Esophagus mucosa (tissue), 1 donor: ENCODE data around the gene PIP4K2A. TPM values are rescaled to one million over a fixed set of nuclear protein-coding genes. Genes with fewer than 3 reads are reported as not detected.
A peak's percentile ranks its signal among the peaks of the same experiment; 100 is the strongest.
"Not testable (repeated sequence)": the region's sequence is repeated elsewhere in the genome, so short reads cannot be mapped to it uniquely, and the experiment has no call there.

ENCODE experiments used
- ATAC-seq: fragments of 200-7000 bp; cut with Tn5 transposase; one replicate; pipeline ENCODE4 v1.9.1; 2020
- total RNA-seq: library from RNA; stranded (reverse); gene quantifications from one replicate; pipeline ENCODE4 v1.2.4, GENCODE V29; 2023
- donor health status: DM: yes; HTN: yes; CAD: no.

Gene PIP4K2A
- total RNA-seq, 1 donor from 2014 or later, result 10.0 TPM

DNA sequence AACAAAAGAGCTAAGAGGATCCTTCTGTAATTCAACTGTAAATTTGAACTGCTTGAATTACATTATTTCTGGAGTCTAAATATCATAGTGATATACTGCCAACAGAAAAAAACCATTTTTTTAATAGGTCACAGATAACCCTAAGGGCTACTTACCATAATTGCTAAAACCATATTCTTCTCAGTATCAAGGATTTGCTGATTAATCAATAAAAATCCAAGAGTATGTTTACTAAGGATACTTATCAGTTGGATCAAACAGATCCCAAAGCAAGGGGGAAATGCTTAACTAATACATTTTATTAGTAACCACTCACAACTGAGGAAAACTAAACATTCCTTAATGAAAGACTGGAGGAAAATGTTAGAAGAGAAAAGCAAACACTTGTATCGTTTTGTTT lies 166.0 kb downstream of the PIP4K2A start:
- no peak for ATAC-seq

DNA sequence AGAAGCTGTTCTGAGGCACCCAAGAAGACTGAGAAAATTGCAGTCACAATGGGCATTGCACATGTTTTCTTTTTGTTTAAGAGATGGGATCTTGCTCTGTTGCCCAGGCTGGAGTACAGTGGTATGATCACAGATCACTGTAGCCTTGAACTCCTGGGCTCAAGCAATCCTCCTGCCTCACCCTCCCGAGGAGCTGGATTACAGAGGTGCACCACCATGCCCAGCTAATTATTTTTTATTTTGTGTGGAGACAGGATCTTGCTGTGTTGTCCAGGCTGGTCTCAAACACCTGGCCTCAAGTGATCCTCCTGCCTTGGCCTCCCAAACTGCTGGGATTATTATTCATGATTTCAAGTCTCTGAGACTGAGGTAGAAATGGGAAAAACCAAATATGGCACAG lies 168.7 kb downstream of the PIP4K2A start:
- no peak for ATAC-seq

DNA sequence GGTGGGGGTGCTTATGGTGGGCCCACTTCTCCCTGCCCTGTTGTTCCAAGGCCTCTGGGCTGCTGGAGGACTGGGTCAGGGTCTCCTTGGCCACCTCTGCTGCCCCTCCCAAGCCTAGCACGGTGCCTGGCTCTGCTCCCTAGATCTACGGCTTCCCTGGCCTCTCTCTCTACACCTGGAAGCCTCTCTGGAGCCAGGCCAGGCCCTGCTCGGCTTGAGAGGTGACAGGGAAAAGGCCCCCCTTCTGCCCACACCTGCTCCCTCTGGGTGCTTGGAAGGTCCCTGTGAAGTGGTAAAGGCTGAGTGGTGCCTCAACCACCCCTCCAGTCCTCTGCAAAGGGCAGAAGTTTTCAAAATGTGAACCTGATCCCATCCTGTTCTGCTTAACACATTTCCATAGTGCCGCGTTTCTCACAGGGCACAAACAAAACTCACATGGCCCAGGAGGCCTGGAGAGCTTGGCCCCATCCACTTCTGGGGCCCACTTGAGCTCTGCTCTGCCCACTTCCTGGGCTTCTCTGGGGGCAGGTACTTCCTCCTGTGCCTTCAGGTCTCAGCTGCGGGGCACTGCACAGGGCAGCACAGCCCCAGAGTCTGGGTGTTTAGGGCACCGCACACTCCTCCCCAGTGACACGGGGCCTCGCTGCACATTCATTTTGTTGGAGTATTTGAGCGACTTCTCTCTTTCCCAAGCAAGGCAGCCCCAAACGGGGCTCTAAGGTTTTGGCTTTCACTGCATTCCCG lies 169.9 kb downstream of the PIP4K2A start:
- ATAC-seq, result no peak

DNA sequence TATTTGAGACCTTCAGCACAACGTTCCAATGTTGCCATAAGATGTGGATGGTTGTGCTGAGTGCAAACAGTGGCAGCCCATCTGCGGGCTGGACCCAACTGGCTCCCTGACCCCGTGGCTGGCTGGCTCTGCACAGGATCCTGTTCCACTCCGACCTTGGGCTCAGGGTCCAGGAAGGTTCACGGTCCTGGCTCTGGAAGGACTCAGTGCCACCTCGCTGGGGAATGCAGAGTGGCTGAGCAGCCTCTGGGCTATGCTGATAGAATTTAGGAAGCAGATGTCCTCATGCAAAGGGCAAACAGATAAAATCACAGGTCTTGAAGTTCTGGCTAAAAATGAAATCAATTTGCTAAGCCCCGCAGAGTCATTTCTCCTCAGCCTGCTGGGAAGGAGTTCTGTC lies 171.6 kb downstream of the PIP4K2A start:
- ATAC-seq, result no peak

DNA sequence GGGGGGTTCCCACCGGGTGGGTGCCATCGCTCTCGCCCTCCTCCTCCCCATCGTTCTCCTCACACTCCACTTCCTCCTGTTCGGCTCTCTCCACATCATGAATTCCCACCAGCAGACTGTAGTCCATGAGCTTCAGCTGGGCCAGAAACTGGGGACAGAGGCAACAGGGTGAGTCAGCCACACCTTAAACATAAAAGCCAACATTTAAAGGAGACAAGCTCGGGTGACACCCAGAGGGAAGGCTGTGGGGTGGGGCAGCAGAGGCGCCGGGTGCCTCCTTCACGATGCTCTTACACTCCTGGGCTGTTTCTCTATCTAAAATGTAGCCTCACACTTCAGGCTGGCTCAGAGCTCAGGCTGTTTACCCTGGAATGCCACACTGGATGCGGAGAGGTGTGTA lies 172.5 kb downstream of the PIP4K2A start:
- no peak for ATAC-seq

DNA sequence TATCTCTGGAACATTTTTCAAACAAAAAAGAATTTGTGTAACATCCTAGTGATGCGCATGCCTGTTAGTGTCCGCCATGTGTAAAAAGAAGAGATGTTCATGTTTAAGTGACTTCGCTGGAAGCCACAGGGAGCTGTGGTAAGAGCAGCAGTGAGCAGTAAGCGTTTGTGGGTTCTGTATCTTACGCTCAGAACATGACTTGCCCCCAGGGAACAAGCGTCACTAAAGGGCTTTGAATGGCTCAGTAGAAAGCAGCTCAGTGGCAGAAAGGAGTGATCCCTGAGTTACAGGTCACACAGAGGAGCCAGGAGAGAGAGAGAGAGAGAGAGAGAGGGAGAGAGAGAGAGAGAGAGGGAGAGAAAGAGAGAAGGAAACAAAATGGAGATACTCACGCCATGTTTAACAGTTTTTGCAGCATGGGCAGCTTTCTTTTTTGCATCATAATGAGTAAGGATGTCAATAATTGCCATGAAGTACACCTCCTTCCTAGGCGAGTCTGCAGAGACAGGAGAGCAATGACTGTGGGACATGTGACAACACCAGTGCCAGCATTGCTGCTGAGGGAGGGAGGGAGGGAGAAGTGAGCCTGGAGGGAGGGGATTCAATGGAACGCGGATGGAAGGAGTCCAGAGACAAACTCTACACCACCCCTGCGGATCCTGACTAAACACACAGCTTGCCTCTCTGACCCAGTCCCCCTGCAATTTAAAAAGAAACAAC lies 174.6 kb downstream of the PIP4K2A start:
- no peak for ATAC-seq

DNA sequence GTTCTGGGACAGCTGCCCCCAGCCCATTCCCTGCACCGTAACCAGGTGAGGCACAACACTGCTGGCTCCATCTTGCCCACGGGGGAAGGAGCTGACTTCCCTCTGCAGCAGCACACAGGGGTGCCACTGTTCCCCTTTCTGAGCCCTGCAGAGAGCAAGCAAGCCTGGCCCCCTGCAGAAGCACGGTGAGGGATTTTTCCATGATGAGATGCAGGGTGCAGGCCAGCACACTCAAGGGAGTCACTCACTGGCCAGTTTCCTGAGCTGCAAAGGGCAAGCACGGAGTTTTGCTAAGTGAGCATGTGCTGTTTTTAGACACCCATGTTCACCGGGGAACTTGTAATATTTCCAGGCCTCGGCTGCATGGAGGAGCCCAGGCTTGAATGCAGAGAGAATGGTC lies 176.6 kb downstream of the PIP4K2A start:
- ATAC-seq, result no peak

DNA sequence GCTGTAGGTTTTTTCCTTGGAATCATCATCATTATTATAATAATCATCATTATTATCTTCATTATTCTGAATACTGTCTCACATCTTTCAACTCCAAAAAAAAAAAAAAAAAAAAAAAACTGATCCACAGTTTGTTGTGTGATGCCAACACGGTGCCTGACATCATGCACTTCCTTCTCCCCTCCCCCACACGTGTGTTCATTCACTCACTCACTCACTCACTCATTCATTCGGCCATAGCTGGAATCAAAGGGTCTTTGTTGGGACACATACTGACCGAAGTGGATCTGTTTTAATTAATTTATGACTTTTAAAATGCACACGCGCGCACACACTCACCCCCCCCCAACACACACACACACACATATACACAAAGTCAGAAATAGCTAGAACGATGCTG lies 177.8 kb downstream of the PIP4K2A start:
- ATAC-seq, result no peak

DNA sequence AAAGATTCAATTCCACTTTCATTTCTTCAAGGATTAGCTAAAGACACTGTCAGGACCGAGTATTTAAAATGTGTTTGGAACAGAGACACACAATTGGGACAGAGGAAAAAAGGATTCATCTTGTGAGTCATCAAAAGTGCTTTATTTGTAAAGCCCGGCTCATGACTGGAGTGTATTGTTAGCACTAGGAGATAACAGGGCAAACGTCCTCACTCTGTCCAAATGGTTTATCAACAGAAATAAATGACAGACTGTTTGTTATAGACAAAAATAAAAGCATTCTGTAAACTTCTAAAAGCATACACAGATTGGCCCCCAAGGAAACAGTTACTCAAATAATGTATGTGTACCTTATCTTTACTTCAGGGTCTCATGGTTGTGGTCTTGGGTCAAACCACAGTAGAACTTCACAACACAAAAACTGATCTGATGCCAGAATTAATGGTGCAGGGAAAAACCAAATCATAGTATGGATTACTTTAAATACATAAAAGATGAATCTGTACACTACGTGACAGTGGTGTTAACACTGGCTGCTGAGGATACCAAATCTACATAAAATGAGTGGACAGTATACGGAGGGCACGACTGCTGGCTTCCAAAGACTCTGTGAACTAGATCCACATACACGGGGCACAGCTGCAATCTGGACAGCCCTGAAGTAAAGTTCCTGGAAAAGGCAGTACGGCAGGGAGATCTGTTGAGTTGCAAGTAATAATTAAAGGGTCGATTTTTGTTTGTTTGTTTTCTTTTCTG lies 179.4 kb downstream of the PIP4K2A start:
- no peak for ATAC-seq

DNA sequence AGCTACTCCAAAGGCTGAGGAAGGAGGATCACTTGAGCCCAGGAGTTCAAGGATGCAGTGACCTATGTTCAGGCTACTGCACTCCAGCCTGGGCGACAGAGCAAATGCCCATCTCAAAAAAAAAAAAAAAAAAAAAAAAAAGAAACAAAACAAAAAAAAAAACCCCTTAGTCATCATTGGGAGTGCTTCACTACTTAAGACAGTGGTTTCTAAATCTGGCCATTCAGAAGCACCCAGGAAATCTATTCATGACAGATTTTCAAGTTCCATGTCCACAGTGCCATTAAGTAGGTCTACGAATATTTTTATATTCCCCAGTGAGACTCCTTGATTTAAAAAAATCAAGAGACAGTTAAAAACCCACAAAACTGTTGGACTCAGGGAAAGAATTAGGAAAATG lies 182.9 kb downstream of the PIP4K2A start:
- no peak for ATAC-seq

DNA sequence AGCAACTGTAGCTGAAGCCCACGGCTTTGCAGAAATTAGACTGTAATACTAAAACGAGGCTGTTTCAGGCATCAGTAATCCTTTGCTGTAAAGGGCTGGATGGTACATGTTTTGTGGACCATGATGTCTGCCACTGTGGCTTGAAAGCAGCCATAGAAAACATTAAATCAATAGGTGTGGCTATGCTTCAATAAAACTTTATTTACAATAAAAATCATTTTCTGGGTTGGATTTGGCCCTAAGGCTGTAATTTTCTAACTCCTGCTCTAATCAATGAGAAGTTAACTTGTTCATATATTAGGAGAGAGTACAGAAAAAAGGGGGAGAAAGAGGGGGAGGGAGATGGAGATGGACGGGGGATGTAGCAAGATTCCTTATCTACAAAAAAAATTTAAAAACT lies 183.4 kb downstream of the PIP4K2A start:
- ATAC-seq, result no peak

DNA sequence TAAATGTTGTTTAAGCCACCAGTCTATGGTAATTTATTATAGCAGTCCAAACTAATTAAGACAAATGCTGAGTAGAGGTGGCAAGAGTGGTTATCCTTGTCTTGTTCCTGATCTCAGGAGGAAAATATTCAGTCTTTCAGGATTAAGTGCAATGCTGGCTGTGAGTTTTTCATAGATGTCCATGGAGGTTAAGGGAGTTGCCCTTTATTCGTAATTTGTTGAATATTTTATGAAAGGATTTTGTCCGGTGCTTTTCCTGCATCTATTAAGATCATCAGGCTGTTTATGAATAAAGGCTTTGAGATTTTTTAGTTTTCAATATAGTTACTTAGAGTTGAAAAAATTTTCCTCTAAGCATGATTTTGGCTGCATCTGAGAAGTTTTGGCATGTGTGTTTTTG lies 186.9 kb downstream of the PIP4K2A start:
- ATAC-seq, result no peak

DNA sequence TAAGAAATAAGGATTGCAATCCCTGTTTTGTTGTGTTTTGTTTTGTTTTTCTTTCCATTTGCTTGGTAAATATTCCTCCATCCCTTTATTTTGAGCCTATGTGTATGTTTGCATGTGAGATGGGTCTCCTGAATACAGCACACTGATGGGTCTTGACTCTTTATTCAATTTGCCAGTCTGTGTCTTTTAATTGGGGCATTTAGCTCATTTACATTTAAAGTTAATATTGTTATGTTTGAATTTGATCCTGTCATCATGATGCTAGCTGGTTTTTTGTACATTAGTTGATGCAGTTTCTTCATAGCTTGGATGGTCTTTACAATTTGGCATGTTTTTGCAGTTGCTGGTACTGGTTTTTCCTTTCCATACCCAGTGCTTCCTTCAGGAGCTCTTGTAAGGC lies 190.0 kb downstream of the PIP4K2A start:
- not testable (repeated sequence) for ATAC-seq

DNA sequence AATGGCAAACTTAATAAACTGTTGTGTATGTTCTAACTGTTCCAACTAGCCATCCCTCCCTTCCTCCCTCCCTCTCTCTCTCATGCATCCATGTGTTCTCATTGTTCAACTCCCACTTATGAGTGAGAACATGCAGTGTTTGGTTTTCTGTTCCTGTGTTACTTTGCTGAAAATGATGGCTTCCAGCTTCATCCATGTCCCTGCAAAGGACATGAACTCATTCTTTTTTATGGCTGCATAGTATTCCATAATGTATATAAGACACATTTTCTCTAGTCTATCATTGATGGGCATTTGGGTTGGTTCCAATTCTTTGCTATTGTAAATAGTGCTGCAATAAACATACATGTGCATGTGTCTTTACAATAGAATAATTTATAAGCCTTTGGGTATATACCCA lies 193.7 kb downstream of the PIP4K2A start:
- not testable (repeated sequence) for ATAC-seq

DNA sequence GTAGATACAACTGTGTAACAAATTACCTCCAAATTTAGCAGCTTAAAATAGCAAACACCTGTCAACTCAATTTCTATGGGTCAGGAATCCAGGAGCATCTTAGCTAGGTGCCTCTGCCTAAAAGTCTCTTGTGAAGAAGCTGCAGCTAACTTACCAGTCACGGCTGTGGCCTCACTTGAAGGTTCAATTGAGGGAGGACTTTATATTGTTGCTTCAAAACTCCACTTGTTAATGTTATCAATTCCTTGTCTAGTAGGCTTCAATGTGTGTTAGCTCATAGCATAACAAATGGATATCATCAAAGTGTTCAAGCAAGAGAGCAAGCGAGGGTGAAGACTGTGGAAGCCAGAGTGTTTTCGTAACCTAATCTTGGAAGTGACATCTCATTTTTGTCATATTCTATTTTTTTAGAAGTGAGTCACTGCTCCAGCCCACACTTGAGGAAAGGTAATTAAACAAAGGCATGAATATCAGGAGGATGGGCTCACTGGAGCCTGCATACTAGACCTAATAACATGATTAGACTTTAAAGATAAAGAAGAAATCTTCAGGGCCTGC lies 196.1 kb downstream of the PIP4K2A start:
- no peak for ATAC-seq

DNA sequence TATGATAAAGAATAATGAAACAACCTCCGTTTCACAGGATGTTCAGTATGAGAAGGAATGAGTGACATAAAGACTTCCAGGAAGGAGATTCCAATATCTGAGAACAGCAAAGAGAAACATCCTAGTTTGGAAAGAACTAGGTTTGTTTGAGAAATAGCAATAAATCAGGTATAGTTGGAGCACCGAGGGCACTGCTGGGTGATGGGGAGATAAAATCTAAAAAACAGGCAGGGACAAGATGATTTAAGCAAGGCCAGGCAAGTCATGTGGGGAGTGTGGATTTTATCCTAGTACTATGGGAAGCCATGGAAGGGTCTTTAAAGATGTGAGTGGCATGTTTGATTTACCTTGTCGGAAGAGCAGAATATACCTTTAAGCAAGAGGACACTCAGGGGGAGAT lies 199.4 kb downstream of the PIP4K2A start:
- ATAC-seq, result no peak

DNA sequence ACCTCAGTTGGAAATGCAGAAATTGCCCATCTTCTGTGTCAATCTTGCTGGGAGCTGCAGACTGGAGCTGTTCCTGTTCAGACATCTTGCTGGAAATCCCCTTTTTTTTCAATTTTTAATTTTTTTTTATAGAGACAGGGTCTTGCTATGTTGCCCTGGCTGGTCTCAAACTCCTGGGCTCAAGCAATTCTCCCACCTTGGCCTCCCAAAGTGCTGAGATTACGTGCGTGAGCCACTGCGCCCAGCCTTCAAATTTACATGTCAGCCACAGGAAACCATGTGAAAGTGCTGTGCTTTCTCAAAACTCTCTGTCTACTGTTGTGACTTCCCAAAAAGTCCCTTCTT lies 200.0 kb downstream of the PIP4K2A start:
- not testable (repeated sequence) for ATAC-seq

DNA sequence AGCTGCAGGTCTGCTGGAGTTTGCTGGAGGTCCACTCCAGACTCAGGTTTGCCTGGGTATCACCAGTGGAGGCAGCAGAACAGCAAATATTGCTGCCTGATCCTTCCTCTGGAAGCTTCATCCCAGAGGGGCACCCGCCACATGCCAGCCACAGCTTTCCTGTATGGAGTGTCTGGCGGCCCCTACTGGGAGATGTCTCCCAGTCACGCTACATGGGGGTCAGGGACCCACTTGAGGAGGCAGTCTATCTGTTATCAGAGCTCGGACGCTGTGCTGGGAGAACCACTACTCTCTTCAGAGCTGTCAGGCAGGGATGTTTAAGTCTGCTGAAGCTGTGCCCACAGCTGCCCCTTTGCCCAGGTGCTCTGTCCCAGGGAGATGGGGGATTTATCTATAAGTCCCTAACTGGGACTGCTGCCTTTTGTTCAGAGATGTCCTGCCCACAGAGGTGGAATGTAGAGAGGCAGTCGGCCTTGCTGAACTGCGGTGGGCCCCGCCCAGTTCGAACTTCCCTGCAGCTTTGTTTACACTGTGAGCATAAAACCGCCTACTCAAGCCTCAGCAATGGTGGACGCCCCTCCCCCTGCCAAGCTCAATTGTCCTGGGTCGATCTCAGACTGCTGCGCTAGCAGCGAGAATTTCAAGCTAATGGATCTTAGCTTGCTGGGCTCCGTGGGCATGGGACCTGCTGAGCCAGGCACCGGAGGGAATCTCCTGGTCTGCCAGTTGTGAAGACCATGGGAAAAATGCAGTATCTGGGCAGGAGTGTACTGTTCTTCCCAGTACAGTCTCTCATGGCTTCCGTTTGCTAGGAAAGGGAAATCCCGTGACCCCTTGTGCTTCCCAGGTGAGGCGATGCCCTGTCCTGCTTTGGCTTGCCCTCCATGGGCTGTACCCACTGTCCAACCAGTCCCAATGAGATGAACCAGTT lies 200.6 kb downstream of the PIP4K2A start:
- peak; percentile 42 for ATAC-seq

DNA sequence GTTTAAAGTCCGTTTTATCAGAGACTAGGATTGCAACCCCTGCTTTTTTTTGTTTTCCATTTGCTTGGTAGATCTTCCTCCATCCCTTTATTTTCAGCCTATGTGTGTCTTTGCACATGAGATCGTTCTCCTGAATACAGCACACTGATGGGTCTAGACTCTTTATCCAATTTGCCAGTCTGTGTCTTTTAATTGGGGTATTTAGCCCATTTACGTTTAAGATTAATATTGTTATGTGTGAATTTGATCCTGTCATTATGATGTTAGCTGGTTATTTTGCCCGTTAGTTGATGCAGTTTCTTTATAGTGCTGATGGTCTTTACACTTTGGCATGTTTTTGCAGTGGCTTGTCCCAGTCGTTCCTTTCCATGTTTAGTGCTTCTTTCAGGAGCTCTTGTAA lies 202.4 kb downstream of the PIP4K2A start:
- not testable (repeated sequence) for ATAC-seq

DNA sequence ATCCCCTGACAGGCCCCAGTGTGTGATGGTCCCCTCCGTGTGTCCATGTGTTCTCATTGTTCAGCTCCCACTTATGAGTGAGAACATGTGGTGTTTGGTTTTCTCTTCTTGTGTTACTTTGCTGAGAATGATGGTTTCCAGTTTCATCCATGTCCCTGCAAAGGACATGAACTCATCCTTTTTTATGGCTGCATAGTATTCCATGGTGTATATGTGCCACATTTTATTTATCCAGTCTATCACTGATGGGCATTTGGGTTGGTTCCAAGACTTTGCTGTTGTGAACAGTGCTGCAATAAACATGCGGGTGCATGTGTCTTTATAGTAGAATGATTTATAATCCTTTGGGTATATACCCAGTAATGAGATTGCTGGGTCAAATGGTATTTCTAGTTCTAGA lies 206.2 kb downstream of the PIP4K2A start:
- not testable (repeated sequence) for ATAC-seq

DNA sequence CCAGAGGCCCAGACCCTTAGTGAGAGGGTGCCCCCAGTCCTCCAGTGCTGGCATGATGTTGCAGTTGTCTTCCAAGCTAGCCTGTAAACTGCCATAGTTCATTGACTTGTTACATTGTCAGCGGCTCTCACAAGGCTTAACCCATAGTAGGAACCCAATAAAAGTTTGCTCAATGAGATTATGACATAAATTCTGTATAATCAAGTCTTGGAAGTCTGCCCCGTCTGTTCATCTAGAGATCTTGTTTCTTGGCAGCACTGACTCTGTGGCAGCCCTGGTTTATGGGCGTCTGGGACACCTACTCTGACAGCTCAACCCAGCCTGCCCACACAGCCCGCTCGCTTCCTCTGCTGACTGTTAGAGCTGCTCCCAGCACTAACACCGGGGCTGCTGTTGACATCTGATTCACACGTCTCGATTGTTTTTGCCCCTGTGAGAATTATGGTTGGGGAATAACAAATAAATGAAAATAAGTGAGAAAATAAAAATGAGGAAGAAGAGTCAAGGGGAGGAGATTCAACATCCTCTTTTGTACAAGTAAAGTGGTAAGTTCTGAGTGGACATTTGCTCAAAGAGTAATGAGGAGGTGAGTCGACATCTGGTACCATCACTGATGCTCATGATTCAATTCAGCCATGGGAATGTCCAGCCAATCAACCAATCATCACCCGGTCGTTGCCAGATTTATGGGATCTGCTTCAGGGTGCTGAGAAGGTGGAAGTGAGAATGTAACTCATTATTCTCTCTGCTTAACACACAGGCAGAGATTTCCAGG lies 208.3 kb downstream of the PIP4K2A start:
- ATAC-seq, result peak; percentile 47
